Measurements from ENCODE around the gene ANKRD26.

The ANKRD26 gene

GRCh38 chr10:27019827-27020226 lies 80.5 kb downstream of the ANKRD26 start:
- no peak for DNase-seq

GRCh38 chr10:26997610-26998009 lies 102.7 kb downstream of the ANKRD26 start:
- DNase-seq = no peak

GRCh38 chr10:26994743-26995142 lies 105.6 kb downstream of the ANKRD26 start:
- no peak for DNase-seq

GRCh38 chr10:26987851-26988250 lies 112.4 kb downstream of the ANKRD26 start:
- DNase-seq = no peak

- DNase-seq = no peak
Observed at GRCh38 chr10:26983156-26983555, 117.1 kb downstream of the ANKRD26 start.

GRCh38 chr10:26982058-26982457 lies 118.2 kb downstream of the ANKRD26 start:
- DNase-seq = no peak

- DNase-seq = no peak
Observed at GRCh38 chr10:26981232-26981824, 119.0 kb downstream of the ANKRD26 start.

GRCh38 chr10:26978519-26978918 lies 121.8 kb downstream of the ANKRD26 start:
- DNase-seq = no peak

GRCh38 chr10:26977635-26978034 lies 122.7 kb downstream of the ANKRD26 start:
- DNase-seq = no peak

GRCh38 chr10:26970667-26971066 lies 129.6 kb downstream of the ANKRD26 start:
- no peak for DNase-seq

GRCh38 chr10:26969145-26969926 lies 131.0 kb downstream of the ANKRD26 start:
- DNase-seq = no peak

GRCh38 chr10:26962835-26963234 lies 137.5 kb downstream of the ANKRD26 start:
- no peak for DNase-seq

- no peak for DNase-seq
Observed at GRCh38 chr10:26960308-26960707, 140.0 kb downstream of the ANKRD26 start.

GRCh38 chr10:26959841-26960240 lies 140.5 kb downstream of the ANKRD26 start:
- no peak for DNase-seq
